Measurements from ENCODE around the gene JRKL. TPM values are rescaled to one million over a fixed set of nuclear protein-coding genes. Genes with fewer than 3 reads are reported as not detected.

JRKL gene
- total and polyA plus RNA-seq, 2 of the 8 experiments (the other 6 are each of a cell fraction or from before 2014, with no cell fraction given) = 1.4 to 4.9 TPM

- TF ChIP-seq YY1 (IDR thresholded peaks at IDR 0.05; ENCODE audit: low read depth, low read length) (no peak), ASH2L (IDR thresholded peaks at IDR 0.05; ENCODE audit: low read length) (no peak), CHD2 (IDR thresholded peaks at IDR 0.05; ENCODE audit: low read length) (no peak), ATF3 (IDR thresholded peaks at IDR 0.05; ENCODE audit: insufficient read depth, low read depth, low read length) (no peak), RAD21 (IDR thresholded peaks at IDR 0.05 in 1 of 2, conservative IDR thresholded peaks at IDR 0.05 in 1 of 2; ENCODE audit: low read depth in 2 of 2, low read length in 2 of 2) (no peak), CHD1 (IDR thresholded peaks at IDR 0.05; ENCODE audit: low read depth, low read length) (no peak)
Observed at GRCh38 chr11:96413408-96413807, 23.6 kb downstream of the JRKL start (continued).
